ENCODE measurements around the gene IL17C. TPM values are rescaled to one million over a fixed set of nuclear protein-coding genes. Genes with fewer than 3 reads are reported as not detected.

The IL17C gene
- total and polyA plus RNA-seq, 2 donors (not counting 3 experiments of a cell fraction or from before 2014, with no cell fraction given) = 0.17 TPM; not detected in 1

GRCh38 chr16:88626646-88627045, 11.7 kb upstream of the IL17C start:
- Histone ChIP-seq H3K4me2 (ENCODE audit: insufficient read depth, low read length) (no peak overlapping the region), H3K27me3 (ENCODE audit: control insufficient read depth in 2 of 2, insufficient read depth in 2 of 2, low read length in 2 of 2) (no peaks in the 10 kb centered on the region), H3K9me1 (replicated peaks; ENCODE audit: control insufficient read depth, extremely low read depth, insufficient read depth, low read length) (no peaks in the 10 kb centered on the region), H3K9ac (replicated peaks; ENCODE audit: extremely low read depth, insufficient read depth, low read length) (no peak overlapping the region), H3K27ac (ENCODE audit: insufficient read depth, low read depth, low read length) (no peak overlapping the region), H3K4me1 (ENCODE audit: control insufficient read depth, extremely low read depth, insufficient read depth, low read length) (no peaks in the 10 kb centered on the region), H4K20me1 (replicated peaks; ENCODE audit: control insufficient read depth, extremely low read depth, insufficient read depth, low read length) (no peaks in the 10 kb centered on the region), H3K9me3 (replicated peaks; ENCODE audit: control insufficient read depth, insufficient read depth, low read length) (no peaks in the 10 kb centered on the region), H3K79me2 (ENCODE audit: control insufficient read depth, insufficient read depth, low read length) (no peaks in the 10 kb centered on the region), H2AFZ (ENCODE audit: low read depth, low read length) (no peak overlapping the region), H3K36me3 (ENCODE audit: control insufficient read depth in 2 of 2, extremely low read depth in 1 of 2, insufficient read depth in 2 of 2, low read length in 2 of 2) (peaks cover 14 to 52% of the 10 kb centered on the region in 2 experiments), H3K4me3 (replicated peaks in 1 of 3; ENCODE audit: insufficient read depth in 1 of 3, low read depth in 1 of 3, low read length in 3 of 3) (no peak overlapping the region)
- intact Hi-C loops (cut with micrococcal nuclease) (no loop called here), dilution Hi-C loops (cut with MboI; ENCODE audit: extremely low pct_ligation_motif_present, low sequenced_read_pairs) (no loop called here)
- POLR2A ChIA-PET = no interaction called here
- no peak for DNase-seq (ENCODE audit: low read depth, low spot score)
- CTCF ChIA-PET = no interaction called here
- FAIRE-seq = no peak
- BruUV-seq (replicated peaks) = no TSS peak
- TF ChIP-seq GATA2 (IDR thresholded peaks at IDR 0.05; ENCODE audit: insufficient read depth, insufficient read length, low read depth, low read length) = no peak
- no peak for TF ChIP-seq JUN (IDR thresholded peaks at IDR 0.05; ENCODE audit: borderline replicate concordance, insufficient read depth, insufficient read length, low read depth)
- no peak for TF ChIP-seq EZH2 (IDR thresholded peaks at IDR 0.05; ENCODE audit: borderline replicate concordance, low read depth, low read length, severe bottlenecking)
- no peak for TF ChIP-seq MYC (IDR thresholded peaks at IDR 0.05; ENCODE audit: low read depth, low read length)
- no peak for TF ChIP-seq POLR2AphosphoS5 (IDR thresholded peaks at IDR 0.05; ENCODE audit: insufficient read depth, low read depth, low read length)
- TF ChIP-seq FOS (IDR thresholded peaks at IDR 0.05; ENCODE audit: borderline replicate concordance, insufficient read depth, low read length) = no peak
- no peak for TF ChIP-seq MAX (IDR thresholded peaks at IDR 0.05; ENCODE audit: insufficient read depth, insufficient read length)
- no peak for TF ChIP-seq CTCF (IDR thresholded peaks at IDR 0.05; ENCODE audit: extremely low read depth in 1 of 2, insufficient read depth in 1 of 2, low read depth in 1 of 2, low read length in 2 of 2)

Measured in endothelial cell of umbilical vein (primary cell).